ENCODE results near the gene GGT7. TPM values are rescaled to one million over a fixed set of nuclear protein-coding genes. Genes with fewer than 3 reads are reported as not detected.

Gene GGT7
- total RNA-seq, 1 experiment from 2014 or later = 1.5 TPM

DNA sequence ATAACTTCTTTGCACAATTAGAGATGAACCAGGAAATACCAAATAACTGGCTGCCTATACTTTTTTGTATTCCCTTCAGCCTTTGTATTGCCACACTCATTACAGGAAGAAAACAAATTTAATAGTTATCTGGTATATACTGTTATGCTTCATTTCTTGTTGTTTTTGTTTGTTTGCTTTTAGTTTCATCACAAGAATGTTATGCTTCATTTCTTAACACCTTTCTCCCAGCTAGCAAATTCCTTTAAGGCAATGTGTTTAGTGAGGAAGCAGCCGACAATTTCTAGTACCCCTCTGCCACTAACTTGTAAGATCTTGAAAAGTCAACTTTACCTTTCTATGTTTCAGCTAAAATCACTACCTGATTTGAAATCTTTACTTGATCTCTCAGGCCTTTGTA lies 48.6 kb downstream of the GGT7 start:
- DNase-seq = no peak
- Histone ChIP-seq H3K36me3 (ENCODE audit: low read depth, low read length) (no peaks in the 10 kb centered on the region), H3F3A (ENCODE audit: low read length, unreplicated experiment) (no peaks in the 10 kb centered on the region), H4K20me1 (ENCODE audit: low read length) (peaks cover 32% of the 10 kb centered on the region), H3K27me3 (ENCODE audit: low read length) (no peaks in the 10 kb centered on the region), H3K79me2 (ENCODE audit: low read length) (peaks cover 61% of the 10 kb centered on the region), H3K9me3 (ENCODE audit: low read length) (no peaks in the 10 kb centered on the region), H3K9ac (ENCODE audit: low read length) (peak overlapping the region; percentile 89; the same call in 1 of the 2 replicates), H3K4me2 (ENCODE audit: low read length) (peak overlapping the region; percentile 99), H2AFZ (ENCODE audit: low read length) (no peak overlapping the region), H3K9me2 (replicated peaks; ENCODE audit: low read length) (no peaks in the 10 kb centered on the region), H3K4me3 (ENCODE audit: low read length) (peak overlapping the region; percentile 94), H3K27ac (ENCODE audit: low read length) (no peak overlapping the region), H3K4me1 (ENCODE audit: insufficient read depth, low read length) (peaks cover 15% of the 10 kb centered on the region)
- TF ChIP-seq EZH2 (IDR thresholded peaks at IDR 0.05; ENCODE audit: low read length, unreplicated experiment) (no peak), EZH2phosphoT487 (IDR thresholded peaks at IDR 0.05; ENCODE audit: borderline replicate concordance, low read length) (no peak)
- TF ChIP-seq, protein P1, sequence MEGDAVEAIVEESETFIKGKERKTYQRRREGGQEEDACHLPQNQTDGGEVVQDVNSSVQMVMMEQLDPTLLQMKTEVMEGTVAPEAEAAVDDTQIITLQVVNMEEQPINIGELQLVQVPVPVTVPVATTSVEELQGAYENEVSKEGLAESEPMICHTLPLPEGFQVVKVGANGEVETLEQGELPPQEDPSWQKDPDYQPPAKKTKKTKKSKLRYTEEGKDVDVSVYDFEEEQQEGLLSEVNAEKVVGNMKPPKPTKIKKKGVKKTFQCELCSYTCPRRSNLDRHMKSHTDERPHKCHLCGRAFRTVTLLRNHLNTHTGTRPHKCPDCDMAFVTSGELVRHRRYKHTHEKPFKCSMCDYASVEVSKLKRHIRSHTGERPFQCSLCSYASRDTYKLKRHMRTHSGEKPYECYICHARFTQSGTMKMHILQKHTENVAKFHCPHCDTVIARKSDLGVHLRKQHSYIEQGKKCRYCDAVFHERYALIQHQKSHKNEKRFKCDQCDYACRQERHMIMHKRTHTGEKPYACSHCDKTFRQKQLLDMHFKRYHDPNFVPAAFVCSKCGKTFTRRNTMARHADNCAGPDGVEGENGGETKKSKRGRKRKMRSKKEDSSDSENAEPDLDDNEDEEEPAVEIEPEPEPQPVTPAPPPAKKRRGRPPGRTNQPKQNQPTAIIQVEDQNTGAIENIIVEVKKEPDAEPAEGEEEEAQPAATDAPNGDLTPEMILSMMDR (conservative IDR thresholded peaks at IDR 0.05; ENCODE audit: low read depth, low read length) = no peak
- ATAC-seq = no peak
- intact Hi-C loops (cut with micrococcal nuclease) = no loop called here
- CTCF ChIA-PET = interaction anchor here (0.5 to 0.7 kb wide), 3 partner anchors 11 to 511 kb away, joined by 3 read pairs; no protein-coding TSS in a partner anchor
- POLR2A ChIA-PET (ENCODE audit: unreplicated experiment) = interaction anchor here (0.6 kb wide), 1 partner anchor 24 kb away, joined by 3 read pairs; no protein-coding TSS in a partner anchor
- no TSS peak for BruUV-seq (replicated peaks)

DNA sequence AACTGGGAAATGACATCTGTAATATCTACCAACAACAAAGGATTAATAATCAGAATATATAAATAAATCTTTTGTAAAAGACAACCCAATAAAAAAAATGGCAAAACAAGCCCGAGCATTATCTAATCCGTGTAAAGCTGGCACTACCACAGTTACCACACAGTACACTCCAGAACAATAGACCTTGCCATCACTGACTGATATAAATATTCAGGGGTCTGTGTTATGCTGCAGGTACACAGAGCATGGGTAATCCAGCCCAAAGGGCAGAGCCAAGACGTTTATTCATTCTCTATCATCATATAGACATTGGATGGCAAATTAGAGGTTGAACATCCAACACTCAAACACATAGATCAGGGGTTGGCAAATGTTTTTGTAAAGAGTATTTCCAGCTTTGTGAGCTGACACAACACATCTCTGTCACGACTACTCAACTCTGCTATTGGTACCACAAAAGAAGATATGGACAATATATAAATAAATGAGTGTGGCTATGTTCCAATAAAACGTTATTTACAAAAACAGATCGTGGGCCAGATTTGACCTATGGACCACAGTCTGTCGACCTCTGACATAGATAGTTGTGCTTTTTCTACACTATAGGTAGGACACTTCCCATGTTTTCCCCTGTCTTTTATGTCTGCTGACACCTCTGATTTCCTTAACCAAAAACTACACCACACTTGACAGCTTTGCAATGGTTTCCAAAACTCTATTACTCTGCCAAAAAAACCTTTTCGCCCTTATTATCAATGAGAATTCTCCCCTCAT lies 51.7 kb downstream of the GGT7 start:
- BruUV-seq (replicated peaks) = no TSS peak
- no peak for ATAC-seq
- H4K20me1 ChIP-seq (ENCODE audit: low read length) = peaks cover 43% of the 10 kb centered on the region

More for the DNA sequence above, 51.7 kb downstream of the GGT7 start:
- Histone ChIP-seq H3K36me3 (ENCODE audit: low read depth, low read length) (no peaks in the 10 kb centered on the region), H3F3A (ENCODE audit: low read length, unreplicated experiment) (no peaks in the 10 kb centered on the region), H3K9me2 (replicated peaks; ENCODE audit: low read length) (no peaks in the 10 kb centered on the region), H3K4me3 (ENCODE audit: low read length) (no peak overlapping the region), H3K27me3 (ENCODE audit: low read length) (no peaks in the 10 kb centered on the region), H3K4me2 (ENCODE audit: low read length) (no peak overlapping the region), H3K79me2 (ENCODE audit: low read length) (peaks cover 90% of the 10 kb centered on the region), H3K4me1 (ENCODE audit: insufficient read depth, low read length) (peaks cover 13% of the 10 kb centered on the region), H3K9me3 (ENCODE audit: low read length) (no peaks in the 10 kb centered on the region), H3K9ac (ENCODE audit: low read length) (no peak overlapping the region), H2AFZ (ENCODE audit: low read length) (no peak overlapping the region), H3K27ac (ENCODE audit: low read length) (no peak overlapping the region)
- intact Hi-C loops (cut with micrococcal nuclease) = no loop called here
- ChIA-PET CTCF (no interaction called here), POLR2A (ENCODE audit: unreplicated experiment) (interaction anchor here (0.7 kb wide), 1 partner anchor 24 kb away, joined by 17 read pairs; no protein-coding TSS in a partner anchor)
- no peak for TF ChIP-seq EZH2 (IDR thresholded peaks at IDR 0.05; ENCODE audit: low read length, unreplicated experiment)
- TF ChIP-seq, protein P1 (conservative IDR thresholded peaks at IDR 0.05; ENCODE audit: low read depth, low read length) = no peak
- TF ChIP-seq EZH2phosphoT487 (IDR thresholded peaks at IDR 0.05; ENCODE audit: borderline replicate concordance, low read length) = no peak
- no peak for DNase-seq

Measured in PC-3 (cell line).